ENCODE data around the gene BCAS3. TPM values are rescaled to one million over a fixed set of nuclear protein-coding genes. Genes with fewer than 3 reads are reported as not detected.

BCAS3 gene
- total RNA-seq, 4 donors from 2014 or later, result 42.1 to 84.7 (median 54.1) TPM

DNA sequence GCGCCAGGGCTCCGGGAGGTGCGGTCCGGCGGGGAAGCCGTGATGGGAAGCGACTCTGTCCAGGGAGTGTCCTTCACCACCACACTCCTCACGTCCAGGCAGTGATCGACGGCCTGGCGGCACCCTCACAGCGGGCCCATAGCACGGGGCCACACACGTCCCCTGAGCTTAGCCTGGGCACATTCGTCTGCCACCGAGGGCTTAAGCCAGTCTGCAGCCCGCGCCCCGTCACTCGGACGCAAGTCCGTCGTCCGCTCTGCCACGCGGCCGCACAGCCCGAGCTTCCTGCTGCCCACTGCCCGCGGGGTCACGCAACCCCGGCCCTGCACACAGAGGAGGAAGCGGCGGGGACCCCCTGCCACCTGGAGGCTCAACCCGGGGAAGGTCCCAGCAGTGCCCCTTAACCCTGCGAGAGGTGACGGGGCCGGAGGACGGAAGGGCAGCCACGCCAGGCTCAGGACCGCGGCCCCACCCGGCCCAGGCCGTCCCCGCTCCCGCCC lies 719.0 kb downstream of the BCAS3 start:
- intact Hi-C loops (cut with DNase I; ENCODE audit: low total_unique reads), result loop anchor here (10.0 kb wide), 1 partner anchor 682 kb away; no protein-coding TSS in a partner anchor
- H3K4me3 ChIP-seq (ENCODE audit: low read depth, poor library complexity, severe bottlenecking), result no peak overlapping the region
- no peak for DNase-seq (ENCODE audit: low spot score in 2 of 2)
- TF ChIP-seq, protein P1, sequence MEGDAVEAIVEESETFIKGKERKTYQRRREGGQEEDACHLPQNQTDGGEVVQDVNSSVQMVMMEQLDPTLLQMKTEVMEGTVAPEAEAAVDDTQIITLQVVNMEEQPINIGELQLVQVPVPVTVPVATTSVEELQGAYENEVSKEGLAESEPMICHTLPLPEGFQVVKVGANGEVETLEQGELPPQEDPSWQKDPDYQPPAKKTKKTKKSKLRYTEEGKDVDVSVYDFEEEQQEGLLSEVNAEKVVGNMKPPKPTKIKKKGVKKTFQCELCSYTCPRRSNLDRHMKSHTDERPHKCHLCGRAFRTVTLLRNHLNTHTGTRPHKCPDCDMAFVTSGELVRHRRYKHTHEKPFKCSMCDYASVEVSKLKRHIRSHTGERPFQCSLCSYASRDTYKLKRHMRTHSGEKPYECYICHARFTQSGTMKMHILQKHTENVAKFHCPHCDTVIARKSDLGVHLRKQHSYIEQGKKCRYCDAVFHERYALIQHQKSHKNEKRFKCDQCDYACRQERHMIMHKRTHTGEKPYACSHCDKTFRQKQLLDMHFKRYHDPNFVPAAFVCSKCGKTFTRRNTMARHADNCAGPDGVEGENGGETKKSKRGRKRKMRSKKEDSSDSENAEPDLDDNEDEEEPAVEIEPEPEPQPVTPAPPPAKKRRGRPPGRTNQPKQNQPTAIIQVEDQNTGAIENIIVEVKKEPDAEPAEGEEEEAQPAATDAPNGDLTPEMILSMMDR (IDR thresholded peaks at IDR 0.05), result no peak
- TF ChIP-seq POLR2A (IDR thresholded peaks at IDR 0.05), result no peak
- WGBS, 2 donors, result 8 to 14% methylated on average over 10 to 19 of the region's 46 CpGs

DNA sequence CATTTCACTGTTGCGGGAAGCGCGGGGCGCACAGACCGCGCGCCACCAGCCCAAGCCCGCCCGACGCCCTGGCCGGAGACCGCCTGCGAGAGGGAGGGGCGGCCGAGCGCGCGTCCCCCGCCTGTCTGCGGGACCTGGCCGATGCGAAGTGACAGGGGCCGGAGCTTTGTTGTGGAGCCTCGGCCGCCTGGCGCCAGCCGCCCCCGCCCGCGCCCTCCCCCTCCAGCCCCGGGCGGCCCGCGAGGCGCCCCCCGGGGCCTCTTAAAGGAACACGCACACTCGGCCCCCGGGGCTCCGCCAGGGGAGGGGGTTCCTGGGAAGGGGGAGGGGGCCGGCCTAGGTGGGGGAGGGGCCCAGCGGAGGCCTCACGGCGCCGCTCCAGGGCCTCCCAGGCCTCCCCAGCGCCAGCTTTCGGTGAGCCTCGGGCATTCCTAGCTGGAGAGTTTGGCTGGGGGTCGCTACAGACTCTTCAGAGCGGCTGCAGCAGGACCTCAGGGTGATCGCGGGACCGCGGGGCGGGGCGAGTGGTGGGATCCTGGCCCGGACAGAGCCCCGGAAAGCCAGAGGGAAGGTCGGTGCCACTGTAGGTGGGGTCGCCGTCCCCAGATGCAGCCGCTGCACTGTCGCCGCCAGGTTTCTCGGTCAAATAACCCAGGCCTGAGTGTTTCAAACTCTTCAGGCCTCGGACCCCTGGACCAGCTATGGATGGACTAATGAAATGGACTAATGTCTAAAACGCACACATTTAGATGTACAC lies 719.6 kb downstream of the BCAS3 start:
- DNase-seq (ENCODE audit: low spot score in 2 of 2), result no peak
- intact Hi-C loops (cut with DNase I; ENCODE audit: low total_unique reads), result loop anchor here (10.0 kb wide), 1 partner anchor 682 kb away; no protein-coding TSS in a partner anchor
- no peak overlapping the region for H3K4me3 ChIP-seq (ENCODE audit: low read depth, poor library complexity, severe bottlenecking)
- no peak for TF ChIP-seq POLR2A (IDR thresholded peaks at IDR 0.05)
- TF ChIP-seq, protein P1 (IDR thresholded peaks at IDR 0.05), result no peak
- 1 to 5% methylated on average over 17 to 25 of the region's 67 CpGs for WGBS, 2 donors

DNA sequence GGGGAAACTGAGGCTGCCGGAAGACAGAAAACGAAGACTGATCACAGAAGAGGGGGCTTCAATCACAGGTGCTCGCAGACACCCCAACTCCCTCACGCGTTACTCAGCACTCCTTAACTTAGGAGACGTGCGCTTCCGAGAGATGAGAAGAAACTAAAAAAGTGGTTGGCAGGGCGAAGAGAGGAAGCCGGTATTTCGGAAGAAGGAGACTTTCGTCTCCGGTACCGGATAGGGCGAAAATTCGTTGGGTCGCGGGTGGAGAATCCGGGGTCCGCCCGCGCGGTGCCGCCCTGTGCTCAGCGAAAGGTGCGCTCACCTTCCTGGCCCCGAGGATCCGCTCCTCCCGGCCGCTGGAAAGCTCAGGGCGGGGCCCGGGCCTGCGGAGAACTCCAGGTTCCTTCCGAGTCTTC lies 721.1 kb downstream of the BCAS3 start:
- DNase-seq (ENCODE audit: low spot score in 2 of 2), result no peak
- peak overlapping the region; percentile 21 for H3K4me3 ChIP-seq (ENCODE audit: low read depth, poor library complexity, severe bottlenecking)
- intact Hi-C loops (cut with DNase I; ENCODE audit: low total_unique reads), result loop anchor here (10.0 kb wide), 1 partner anchor 684 kb away; no protein-coding TSS in a partner anchor
- 2 to 3% methylated on average over 34 of the region's 34 CpGs for WGBS, 2 donors
- TF ChIP-seq POLR2A (IDR thresholded peaks at IDR 0.05), result no peak
- TF ChIP-seq, protein P1 (IDR thresholded peaks at IDR 0.05), result no peak

DNA sequence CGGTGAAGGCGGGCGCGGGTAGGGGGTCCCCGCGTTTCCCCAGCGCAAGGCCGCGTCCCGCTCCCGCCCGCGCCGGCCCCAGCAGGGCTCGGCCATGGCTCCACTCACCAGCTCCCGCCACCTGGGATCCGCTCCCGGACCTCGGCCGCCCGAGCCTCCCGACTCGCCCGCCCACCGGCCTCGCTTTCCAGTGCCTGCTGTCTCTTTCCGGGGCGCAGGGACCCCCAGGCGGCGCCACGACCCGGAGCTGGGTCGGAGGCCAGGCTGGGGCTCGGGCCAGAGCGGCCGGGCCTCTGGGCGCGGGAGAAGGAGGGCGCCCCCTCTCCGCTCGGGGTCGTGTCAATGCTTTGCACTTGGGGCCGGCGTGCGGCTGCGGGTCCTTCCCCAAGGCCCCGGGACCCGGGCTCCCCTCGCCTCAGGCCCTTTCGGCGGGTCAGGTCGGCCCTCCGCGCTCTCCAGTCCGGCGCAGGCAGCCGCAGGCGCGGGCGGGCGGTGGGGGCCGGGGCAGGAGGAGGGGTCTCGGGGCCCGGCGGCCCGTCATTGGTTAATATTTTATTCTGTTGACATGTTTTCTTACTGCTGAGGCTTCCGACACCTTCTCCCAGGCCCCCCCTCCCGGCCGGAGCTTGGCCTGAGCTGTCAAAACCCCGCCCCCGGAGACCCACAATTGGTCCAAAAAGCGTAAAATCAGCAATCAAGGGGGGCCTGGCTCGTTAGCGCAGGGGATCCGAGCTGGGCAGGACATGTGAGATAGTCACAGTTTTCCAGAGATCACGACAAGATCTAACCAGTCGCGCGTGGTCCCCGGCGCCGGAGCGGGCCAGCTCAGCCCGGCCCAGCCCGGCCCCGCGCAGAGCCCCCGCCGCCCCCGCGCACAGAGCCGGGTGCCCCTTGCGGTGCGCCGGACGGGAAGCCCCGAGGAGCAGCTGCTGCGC lies 721.7 kb downstream of the BCAS3 start, which contains the start of gene TBX2:
Gene TBX2, plus strand, starts transcription at position 713 of the 935 bp plus-strand sequence. CDS start 334 bp downstream, outside the sequence.
- WGBS, 2 donors, result 2% methylated on average over 43 to 61 of the region's 98 CpGs
- peak within 1 kb of the TSS; percentile 21 for H3K4me3 ChIP-seq (ENCODE audit: low read depth, poor library complexity, severe bottlenecking)
- TF ChIP-seq, protein P1 (IDR thresholded peaks at IDR 0.05), result no peak
- TF ChIP-seq POLR2A (IDR thresholded peaks at IDR 0.05), result no peak
- intact Hi-C loops (cut with DNase I; ENCODE audit: low total_unique reads), result loop anchor here (10.0 kb wide), 1 partner anchor 685 kb away; no protein-coding TSS in a partner anchor
- DNase-seq (ENCODE audit: low spot score in 2 of 2), result no peak

DNA sequence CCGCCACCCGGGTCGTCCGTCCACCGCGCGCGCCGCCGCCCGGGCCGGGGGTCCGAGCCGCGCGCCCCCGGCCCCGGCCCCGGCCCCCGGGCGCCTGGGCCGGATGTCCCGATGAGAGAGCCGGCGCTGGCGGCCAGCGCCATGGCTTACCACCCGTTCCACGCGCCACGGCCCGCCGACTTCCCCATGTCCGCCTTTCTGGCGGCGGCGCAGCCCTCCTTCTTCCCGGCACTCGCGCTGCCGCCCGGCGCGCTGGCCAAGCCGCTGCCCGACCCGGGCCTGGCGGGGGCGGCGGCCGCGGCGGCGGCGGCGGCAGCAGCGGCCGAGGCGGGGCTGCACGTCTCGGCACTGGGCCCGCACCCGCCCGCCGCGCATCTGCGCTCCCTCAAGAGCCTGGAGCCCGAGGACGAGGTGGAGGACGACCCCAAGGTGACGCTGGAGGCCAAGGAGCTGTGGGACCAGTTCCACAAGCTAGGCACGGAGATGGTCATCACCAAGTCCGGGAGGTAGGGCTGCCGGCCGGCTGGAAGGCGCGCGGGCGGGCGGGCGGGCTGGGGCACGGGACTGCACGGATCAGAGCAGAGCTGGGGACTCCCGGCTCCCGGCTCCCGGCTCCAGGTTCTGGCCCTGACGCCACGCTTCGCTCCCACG lies 722.5 kb downstream of the BCAS3 start:
- intact Hi-C loops (cut with DNase I; ENCODE audit: low total_unique reads), result no loop called here
- TF ChIP-seq POLR2A (IDR thresholded peaks at IDR 0.05), result no peak
- TF ChIP-seq, protein P1 (IDR thresholded peaks at IDR 0.05), result no peak
- no peak overlapping the region for H3K4me3 ChIP-seq (ENCODE audit: low read depth, poor library complexity, severe bottlenecking)
- WGBS, 2 donors, result 1% methylated on average over 18 to 65 of the region's 90 CpGs
- no peak for DNase-seq (ENCODE audit: low spot score in 2 of 2)

Measured in lower leg skin (tissue), 4 donors.